Left ventricle myocardium inferior (tissue), 1 donor: ENCODE data around the gene GNAQ. TPM values are rescaled to one million over a fixed set of nuclear protein-coding genes. Genes with fewer than 3 reads are reported as not detected.

Source experiments
- DNase-seq: peaks from one replicate; pipeline ENCODE4 v3.0.0-alpha.2; 2020
- H3K27ac ChIP-seq: fragments of 200-600 bp; replicated peaks from 2 replicates; pipeline ENCODE4 v1.8.0; 2021
- H3K27me3 ChIP-seq: fragments of 200-600 bp; 2 replicates; pipeline ENCODE4 v1.8.0; 2021; ENCODE audit warnings: low read depth
- H3K36me3 ChIP-seq: fragments of 200-600 bp; 2 replicates; pipeline ENCODE4 v1.8.0; 2021
- H3K4me1 ChIP-seq: fragments of 200-600 bp; 2 replicates; pipeline ENCODE4 v1.8.0; 2021
- H3K4me3 ChIP-seq: fragments of 200-600 bp; 2 replicates; pipeline ENCODE4 v1.8.0; 2021; ENCODE audit warnings: mild to moderate bottlenecking, moderate library complexity
- H3K9me3 ChIP-seq: fragments of 200-600 bp; replicated peaks from 2 replicates; pipeline ENCODE4 v1.8.0; 2021
- intact Hi-C: fragments of 100-400 bp; cut with micrococcal nuclease; formaldehyde crosslinking; loops from one replicate; pipeline ENCODE4 v1.11.0; 2022
- total RNA-seq: library from RNA; stranded (reverse); fragmentation: NEBNext Ultra II Directional; extraction: Animal tissue kit (Norgen Biotek cat#: 25700); gene quantifications from one replicate; pipeline ENCODE4 v1.2.1, GENCODE V29; 2021
- TF ChIP-seq, protein P1 (sequence below): fragments of 200-600 bp; IDR thresholded peaks from 2 replicates; pipeline ENCODE4 v1.8.0; 2021; ENCODE audit warnings: antibody characterized with exemption, mild to moderate bottlenecking, borderline replicate concordance
- donor health status: DM: no; HTN: yes; CAD: no; lungs with severe emphysema.

Gene GNAQ
- total RNA-seq, 1 donor from 2014 or later: 15.2 TPM

DNA sequence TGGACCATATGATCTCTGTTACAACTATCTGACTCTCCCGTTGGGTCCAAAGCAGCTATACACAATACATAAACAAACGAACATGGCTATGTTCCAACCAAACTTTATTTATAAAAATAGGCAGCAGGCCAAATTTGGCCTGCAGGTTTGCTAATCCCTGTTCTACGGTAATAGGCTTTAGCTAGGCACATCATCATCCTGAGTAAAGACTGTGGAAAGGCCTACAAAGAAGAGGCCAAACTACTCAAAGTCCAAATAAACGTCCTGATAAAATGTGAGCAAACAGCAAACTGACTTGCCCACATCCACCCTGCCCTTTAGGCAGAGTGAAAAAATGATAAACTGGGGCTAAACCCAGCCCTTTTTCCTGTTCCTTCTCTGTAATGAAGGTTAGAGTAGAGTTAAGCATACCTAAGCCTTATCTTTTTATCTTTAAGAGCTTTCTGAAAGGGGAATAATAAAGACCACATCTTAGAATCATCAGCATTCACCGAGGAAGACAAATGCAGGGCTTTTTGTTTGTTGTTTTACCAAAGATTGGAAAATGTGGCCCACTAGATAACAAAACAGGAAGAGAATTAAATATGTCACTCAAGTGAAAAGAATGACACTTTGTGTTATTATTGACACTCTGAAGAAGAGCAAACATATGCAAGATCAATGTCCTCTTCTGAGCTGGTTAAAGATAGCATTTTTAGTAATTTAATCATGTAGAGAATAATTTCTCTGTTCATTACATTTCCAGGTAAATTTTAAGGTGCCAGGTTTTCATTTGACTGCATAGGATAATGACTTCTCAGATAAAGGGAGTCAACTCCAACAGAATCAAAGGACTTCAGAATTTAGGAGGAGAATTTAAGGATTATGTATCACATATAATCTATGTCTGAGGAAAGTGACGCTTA, 223.5 kb downstream of the GNAQ start:
- Histone ChIP-seq H3K27ac (peak overlapping the region; percentile 37), H3K27me3 (no peaks in the 10 kb centered on the region), H3K4me3 (no peak overlapping the region), H3K36me3 (no peaks in the 10 kb centered on the region), H3K4me1 (peaks cover 25% of the 10 kb centered on the region), H3K9me3 (no peaks in the 10 kb centered on the region)
- TF ChIP-seq, protein P1, sequence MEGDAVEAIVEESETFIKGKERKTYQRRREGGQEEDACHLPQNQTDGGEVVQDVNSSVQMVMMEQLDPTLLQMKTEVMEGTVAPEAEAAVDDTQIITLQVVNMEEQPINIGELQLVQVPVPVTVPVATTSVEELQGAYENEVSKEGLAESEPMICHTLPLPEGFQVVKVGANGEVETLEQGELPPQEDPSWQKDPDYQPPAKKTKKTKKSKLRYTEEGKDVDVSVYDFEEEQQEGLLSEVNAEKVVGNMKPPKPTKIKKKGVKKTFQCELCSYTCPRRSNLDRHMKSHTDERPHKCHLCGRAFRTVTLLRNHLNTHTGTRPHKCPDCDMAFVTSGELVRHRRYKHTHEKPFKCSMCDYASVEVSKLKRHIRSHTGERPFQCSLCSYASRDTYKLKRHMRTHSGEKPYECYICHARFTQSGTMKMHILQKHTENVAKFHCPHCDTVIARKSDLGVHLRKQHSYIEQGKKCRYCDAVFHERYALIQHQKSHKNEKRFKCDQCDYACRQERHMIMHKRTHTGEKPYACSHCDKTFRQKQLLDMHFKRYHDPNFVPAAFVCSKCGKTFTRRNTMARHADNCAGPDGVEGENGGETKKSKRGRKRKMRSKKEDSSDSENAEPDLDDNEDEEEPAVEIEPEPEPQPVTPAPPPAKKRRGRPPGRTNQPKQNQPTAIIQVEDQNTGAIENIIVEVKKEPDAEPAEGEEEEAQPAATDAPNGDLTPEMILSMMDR: no peak
- intact Hi-C loops: no loop called here
- DNase-seq: no peak

- no peak for DNase-seq
- H3K36me3 ChIP-seq: no peaks in the 10 kb centered on the region
- peak overlapping the region; percentile 37 for H3K27ac ChIP-seq
- H3K4me1 ChIP-seq: peaks cover 25% of the 10 kb centered on the region
- no peaks in the 10 kb centered on the region for H3K9me3 ChIP-seq
- H3K27me3 ChIP-seq: no peaks in the 10 kb centered on the region
- no peak overlapping the region for H3K4me3 ChIP-seq
- intact Hi-C loops: no loop called here
- TF ChIP-seq, protein P1: no peak
Measured at GRCh38 chr9:77807281-77807683, 224.3 kb downstream of the GNAQ start.

DNA sequence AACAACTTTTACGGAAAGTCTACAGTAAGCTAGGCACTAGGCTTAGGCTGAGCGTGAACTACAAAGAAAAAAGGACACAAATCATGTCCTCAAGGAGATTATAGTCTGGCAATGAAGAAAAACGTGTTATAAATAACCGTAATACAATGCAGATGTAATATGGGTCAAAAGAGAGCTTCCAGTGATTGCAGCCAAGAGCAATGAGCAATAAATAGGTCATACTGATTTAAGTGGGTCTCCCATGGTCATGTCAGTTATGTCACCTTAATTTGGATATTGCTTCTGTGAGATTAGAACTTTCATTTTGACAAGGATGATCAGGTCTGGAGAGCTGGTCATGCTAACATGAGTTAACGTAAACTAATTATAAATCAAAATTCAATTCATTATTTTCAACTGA, 224.9 kb downstream of the GNAQ start:
- Histone ChIP-seq H3K27ac (no peak overlapping the region), H3K27me3 (no peaks in the 10 kb centered on the region), H3K4me3 (no peak overlapping the region), H3K36me3 (no peaks in the 10 kb centered on the region), H3K9me3 (no peaks in the 10 kb centered on the region), H3K4me1 (peaks cover 25% of the 10 kb centered on the region)
- intact Hi-C loops: no loop called here
- TF ChIP-seq, protein P1: no peak
- DNase-seq: no peak

DNA sequence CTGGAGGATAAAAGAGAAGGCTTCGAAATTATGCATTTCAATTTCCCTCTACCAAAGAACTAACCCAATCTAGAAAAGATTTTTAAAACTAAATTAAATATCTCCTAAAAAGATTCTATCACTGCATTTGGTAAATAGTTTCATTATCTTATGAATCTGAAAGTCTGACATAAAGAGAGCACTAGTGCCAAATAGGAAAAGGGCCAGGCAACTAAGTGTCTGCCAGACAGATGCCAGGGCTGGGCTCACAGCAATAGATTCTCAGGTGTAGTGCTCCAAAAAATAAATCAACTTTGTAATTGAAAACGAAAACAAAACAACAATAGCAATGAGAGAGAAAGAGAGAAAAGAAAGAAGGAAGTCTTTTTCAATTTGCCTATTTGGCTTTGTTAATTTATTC, 225.8 kb downstream of the GNAQ start:
- intact Hi-C loops: no loop called here
- Histone ChIP-seq H3K27me3 (no peaks in the 10 kb centered on the region), H3K9me3 (peaks cover 7% of the 10 kb centered on the region), H3K36me3 (no peaks in the 10 kb centered on the region), H3K4me3 (no peak overlapping the region), H3K27ac (no peak overlapping the region), H3K4me1 (peaks cover 25% of the 10 kb centered on the region)
- TF ChIP-seq, protein P1: no peak
- DNase-seq: no peak

DNA sequence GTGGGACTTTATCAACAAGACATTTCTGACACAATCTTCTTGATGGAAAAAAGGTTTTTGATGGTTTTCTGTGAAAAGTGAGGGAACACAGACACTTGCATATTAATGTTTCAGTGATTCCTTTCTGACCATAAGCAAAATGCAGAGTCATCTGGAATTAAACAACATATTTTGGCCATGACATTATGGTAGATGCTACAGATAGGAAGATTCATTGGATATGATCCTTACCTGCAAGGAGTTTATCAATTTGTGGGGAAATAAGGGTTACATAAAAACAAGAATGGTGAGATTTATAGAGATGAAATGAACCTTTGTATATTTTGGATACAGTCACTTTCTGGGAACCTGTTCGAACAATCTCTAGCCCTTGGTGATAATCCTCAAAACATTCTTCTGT, 228.2 kb downstream of the GNAQ start:
- H3K36me3 ChIP-seq: no peaks in the 10 kb centered on the region
- DNase-seq: no peak

More for the DNA sequence above, 228.2 kb downstream of the GNAQ start:
- Histone ChIP-seq H3K27me3 (no peaks in the 10 kb centered on the region), H3K9me3 (peaks cover 8% of the 10 kb centered on the region), H3K27ac (no peak overlapping the region), H3K4me1 (peaks cover 19% of the 10 kb centered on the region), H3K4me3 (no peak overlapping the region)
- TF ChIP-seq, protein P1: no peak
- intact Hi-C loops: no loop called here
